ENCODE results near the gene SMARCD3. TPM values are rescaled to one million over a fixed set of nuclear protein-coding genes. Genes with fewer than 3 reads are reported as not detected.
A peak's percentile ranks its signal among the peaks of the same experiment; 100 is the strongest.

Gene SMARCD3
- total and polyA plus RNA-seq, 9 of the 15 experiments (the other 6 are each of a cell fraction or from before 2014, with no cell fraction given): 0.43 to 3.6 (median 2.6) TPM

GRCh38 chr7:151195616-151196450 is 52.7 kb downstream of the SMARCD3 start (continued):
- no peak for TF ChIP-seq POLR3G (IDR thresholded peaks at IDR 0.05; ENCODE audit: extremely low read depth, insufficient read length, insufficient replicate concordance)
- TF ChIP-seq, protein P1, sequence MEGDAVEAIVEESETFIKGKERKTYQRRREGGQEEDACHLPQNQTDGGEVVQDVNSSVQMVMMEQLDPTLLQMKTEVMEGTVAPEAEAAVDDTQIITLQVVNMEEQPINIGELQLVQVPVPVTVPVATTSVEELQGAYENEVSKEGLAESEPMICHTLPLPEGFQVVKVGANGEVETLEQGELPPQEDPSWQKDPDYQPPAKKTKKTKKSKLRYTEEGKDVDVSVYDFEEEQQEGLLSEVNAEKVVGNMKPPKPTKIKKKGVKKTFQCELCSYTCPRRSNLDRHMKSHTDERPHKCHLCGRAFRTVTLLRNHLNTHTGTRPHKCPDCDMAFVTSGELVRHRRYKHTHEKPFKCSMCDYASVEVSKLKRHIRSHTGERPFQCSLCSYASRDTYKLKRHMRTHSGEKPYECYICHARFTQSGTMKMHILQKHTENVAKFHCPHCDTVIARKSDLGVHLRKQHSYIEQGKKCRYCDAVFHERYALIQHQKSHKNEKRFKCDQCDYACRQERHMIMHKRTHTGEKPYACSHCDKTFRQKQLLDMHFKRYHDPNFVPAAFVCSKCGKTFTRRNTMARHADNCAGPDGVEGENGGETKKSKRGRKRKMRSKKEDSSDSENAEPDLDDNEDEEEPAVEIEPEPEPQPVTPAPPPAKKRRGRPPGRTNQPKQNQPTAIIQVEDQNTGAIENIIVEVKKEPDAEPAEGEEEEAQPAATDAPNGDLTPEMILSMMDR (IDR thresholded peaks at IDR 0.05 in 2 of 3, conservative IDR thresholded peaks at IDR 0.05 in 1 of 3; ENCODE audit: insufficient read depth in 2 of 3, low read depth in 1 of 3, low read length in 3 of 3): peak; percentile 8 to 23 (median 19); a peak in 1 of 6 replicates

DNA sequence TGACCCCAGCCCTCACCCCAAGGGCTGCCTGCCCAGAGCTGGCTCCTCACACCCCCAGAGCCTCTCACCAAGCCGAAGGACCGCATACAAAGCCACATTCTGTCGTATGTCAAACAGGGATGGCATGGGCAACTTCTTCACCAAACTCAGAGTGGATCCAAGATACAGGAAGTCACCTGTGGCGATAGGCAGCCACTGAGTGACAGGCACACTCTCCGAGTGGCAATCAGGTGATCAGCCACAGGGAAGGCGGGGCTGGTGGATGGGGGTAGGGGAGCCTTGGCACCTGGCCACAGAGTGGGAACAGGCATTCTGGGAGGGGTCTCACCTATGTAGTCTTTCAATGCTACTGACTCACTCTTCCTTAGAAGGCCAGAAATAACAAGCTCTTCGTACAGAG is 54.3 kb downstream of the SMARCD3 start:
- ATAC-seq (no peak), DNase-seq (ENCODE audit: extremely low read depth in 1 of 4, low spot score in 3 of 4) (no peak), FAIRE-seq (peak; percentile 26)
- no TSS peak for BruUV-seq (replicated peaks)
- Histone ChIP-seq H3K9me1 (ENCODE audit: control insufficient read depth, insufficient read depth, low read length) (no peaks in the 10 kb centered on the region), H3K79me2 (ENCODE audit: control insufficient read depth, insufficient read depth, low read length) (no peaks in the 10 kb centered on the region), H3K27ac (ENCODE audit: extremely low read depth, low read depth, low read length) (no peak overlapping the region), H3K27me3 (ENCODE audit: control insufficient read depth in 2 of 2, insufficient read depth in 2 of 2, low read length in 2 of 2) (peaks cover 79 to 92% of the 10 kb centered on the region in 2 experiments), H3K36me3 (ENCODE audit: control insufficient read depth, insufficient read depth, low read length) (no peaks in the 10 kb centered on the region), H3K9me3 (replicated peaks; ENCODE audit: control insufficient read depth, insufficient read depth, low read depth, low read length) (no peaks in the 10 kb centered on the region), H3K9ac (ENCODE audit: insufficient read depth in 1 of 2, low read depth in 2 of 2, low read length in 2 of 2) (peak overlapping the region in 1 of 2 experiments; percentile 1; a peak in 1 of 4 replicates), H2AFZ (ENCODE audit: low read depth, low read length) (no peak overlapping the region), H4K20me1 (replicated peaks; ENCODE audit: control insufficient read depth, insufficient read depth, low read length) (peaks cover 24% of the 10 kb centered on the region), H3K4me3 (no peak overlapping the region), H3K4me1 (replicated peaks in 1 of 2; ENCODE audit: control insufficient read depth in 2 of 2, insufficient read depth in 2 of 2, low read length in 2 of 2) (peaks cover 0 to 3% of the 10 kb centered on the region in 2 experiments; a peak in 1 of 5 replicates), H3K4me2 (ENCODE audit: insufficient read depth, low read length) (no peak overlapping the region)
- POLR2A ChIA-PET: interaction anchor here (0.5 to 1.8 kb wide), 4 partner anchors 12 to 55 kb away, joined by 3 to 4 read pairs (median 4); no protein-coding TSS in a partner anchor
- in situ Hi-C loops (cut with MboI) (no loop called here), intact Hi-C loops (cut with micrococcal nuclease) (loop anchor here (5.0 kb wide), 1 partner anchor 48 kb away; no protein-coding TSS in a partner anchor)
- CTCF ChIA-PET (ENCODE audit: low intra/inter-chr PET ratio): no interaction called here
- WGBS (ENCODE audit: insufficient coverage, low coverage, missing lambda C conversion rate): under 1% methylated on average over 7 of the region's 7 CpGs
- TF ChIP-seq, protein P2, sequence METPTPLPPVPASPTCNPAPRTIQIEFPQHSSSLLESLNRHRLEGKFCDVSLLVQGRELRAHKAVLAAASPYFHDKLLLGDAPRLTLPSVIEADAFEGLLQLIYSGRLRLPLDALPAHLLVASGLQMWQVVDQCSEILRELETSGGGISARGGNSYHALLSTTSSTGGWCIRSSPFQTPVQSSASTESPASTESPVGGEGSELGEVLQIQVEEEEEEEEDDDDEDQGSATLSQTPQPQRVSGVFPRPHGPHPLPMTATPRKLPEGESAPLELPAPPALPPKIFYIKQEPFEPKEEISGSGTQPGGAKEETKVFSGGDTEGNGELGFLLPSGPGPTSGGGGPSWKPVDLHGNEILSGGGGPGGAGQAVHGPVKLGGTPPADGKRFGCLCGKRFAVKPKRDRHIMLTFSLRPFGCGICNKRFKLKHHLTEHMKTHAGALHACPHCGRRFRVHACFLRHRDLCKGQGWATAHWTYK (CRISPR knock-in tag; IDR thresholded peaks at IDR 0.05): no peak
- TF ChIP-seq CXXC5 (CRISPR knock-in tag; IDR thresholded peaks at IDR 0.05) (no peak), FOXA1 (IDR thresholded peaks at IDR 0.05; ENCODE audit: borderline replicate concordance) (no peak), RBM15 (IDR thresholded peaks at IDR 0.05; ENCODE audit: insufficient read depth, low read length) (no peak), ZNF224 (CRISPR knock-in tag; IDR thresholded peaks at IDR 0.05) (no peak), ZC3H11A (IDR thresholded peaks at IDR 0.05; ENCODE audit: low read depth, low read length) (no peak), HMG20B (CRISPR knock-in tag; IDR thresholded peaks at IDR 0.05) (no peak)
- TF ChIP-seq, protein P3, sequence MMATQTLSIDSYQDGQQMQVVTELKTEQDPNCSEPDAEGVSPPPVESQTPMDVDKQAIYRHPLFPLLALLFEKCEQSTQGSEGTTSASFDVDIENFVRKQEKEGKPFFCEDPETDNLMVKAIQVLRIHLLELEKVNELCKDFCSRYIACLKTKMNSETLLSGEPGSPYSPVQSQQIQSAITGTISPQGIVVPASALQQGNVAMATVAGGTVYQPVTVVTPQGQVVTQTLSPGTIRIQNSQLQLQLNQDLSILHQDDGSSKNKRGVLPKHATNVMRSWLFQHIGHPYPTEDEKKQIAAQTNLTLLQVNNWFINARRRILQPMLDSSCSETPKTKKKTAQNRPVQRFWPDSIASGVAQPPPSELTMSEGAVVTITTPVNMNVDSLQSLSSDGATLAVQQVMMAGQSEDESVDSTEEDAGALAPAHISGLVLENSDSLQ (IDR thresholded peaks at IDR 0.05): peak; percentile 42

Measured in K562 (cell line).